Left ventricle myocardium superior (tissue), 1 donor: Measurements from ENCODE around the gene EIF3F. TPM values are rescaled to one million over a fixed set of nuclear protein-coding genes. Genes with fewer than 3 reads are reported as not detected.
A peak's percentile ranks its signal among the peaks of the same experiment; 100 is the strongest.

Source experiments
- ATAC-seq: fragments of 200-7000 bp; cut with Tn5 transposase; one replicate; pipeline ENCODE4 v1.9.1; 2020; ENCODE audit warnings: mild to moderate bottlenecking, moderate library complexity
- DNase-seq: peaks from one replicate; pipeline ENCODE4 v3.0.0-alpha.2; 2020
- intact Hi-C: fragments of 100-400 bp; cut with micrococcal nuclease; formaldehyde crosslinking; loops from one replicate; pipeline ENCODE4 v1.11.0; 2022
- long read RNA-seq: library from polyadenylated mRNA; unstranded; transcript quantifications from one replicate; pipeline ENCODE4 v2.0.0, GENCODE V29; 2021
- total RNA-seq: library from RNA; stranded (reverse); fragmentation: NEBNext Ultra II Directional; extraction: Animal tissue kit (Norgen Biotek cat#: 25700); gene quantifications from one replicate; pipeline ENCODE4 v1.2.1, GENCODE V29; 2021
- donor health status: DM: no; HTN: yes; CAD: no; lungs with severe emphysema.

EIF3F gene
- total RNA-seq, result 156 TPM
- long read RNA-seq, transcript EIF3F-201 (8 exons, 1,254 nt), result major isoform, 251 of 271 reads
- long read RNA-seq, partial matches to known transcripts, result 5 of 271 reads
- long read RNA-seq, other reads (novel, unspliced or antisense), result 11 of 271 reads

- intact Hi-C loops, result loop anchor here (10.0 kb wide), 1 partner anchor 92 kb away; no protein-coding TSS in a partner anchor
- DNase-seq (peak; percentile 86), ATAC-seq (peak; percentile 100)
Observed at GRCh38 chr11:7986768-7987559, at the start of gene EIF3F. TSS of gene EIF3F (plus strand) at chr11:7987337. CDS start at chr11:7987353, 16 bp downstream.

GRCh38 chr11:7941146-7941545, 46.0 kb upstream of the EIF3F start:
- DNase-seq, result no peak
- intact Hi-C loops, result no loop called here
- ATAC-seq, result no peak

GRCh38 chr11:7941608-7942007, 45.5 kb upstream of the EIF3F start, which contains the start of gene OR10A3:
TSS of gene OR10A3 (minus strand) at chr11:7941708. CDS start at chr11:7939520, 2,188 bp downstream.
- DNase-seq, result no peak
- ATAC-seq, result no peak
- intact Hi-C loops, result no loop called here

GRCh38 chr11:7944123-7944522, 43.0 kb upstream of the EIF3F start:
- DNase-seq, result no peak

GRCh38 chr11:7949934-7950333, 37.2 kb upstream of the EIF3F start:
- intact Hi-C loops, result no loop called here
- no peak for DNase-seq
- no peak for ATAC-seq

More at GRCh38 chr11:7944123-7944522, 43.0 kb upstream of the EIF3F start:
- ATAC-seq, result no peak
- intact Hi-C loops, result no loop called here

GRCh38 chr11:7955191-7955590, 31.9 kb upstream of the EIF3F start:
- ATAC-seq, result no peak
- intact Hi-C loops, result no loop called here

GRCh38 chr11:7964261-7964660, 22.9 kb upstream of the EIF3F start:
- intact Hi-C loops, result no loop called here
- ATAC-seq, result no peak

More at GRCh38 chr11:7955191-7955590, 31.9 kb upstream of the EIF3F start:
- no peak for DNase-seq

GRCh38 chr11:7964873-7965272, 22.3 kb upstream of the EIF3F start:
- ATAC-seq, result no peak
- intact Hi-C loops, result no loop called here
- DNase-seq, result no peak

More at GRCh38 chr11:7964261-7964660, 22.9 kb upstream of the EIF3F start:
- no peak for DNase-seq

- no peak for DNase-seq
- intact Hi-C loops, result no loop called here
- no peak for ATAC-seq
Observed at GRCh38 chr11:7965386-7965785, 21.8 kb upstream of the EIF3F start, which contains the start of gene NLRP10. TSS of gene NLRP10 (minus strand) at chr11:7965447. CDS start at chr11:7963495, 1,952 bp downstream.

- DNase-seq (no peak), ATAC-seq (no peak)
- intact Hi-C loops, result no loop called here
Observed at GRCh38 chr11:7967097-7967496, 20.0 kb upstream of the EIF3F start.

- DNase-seq, result no peak
- intact Hi-C loops, result no loop called here
- ATAC-seq, result no peak
Observed at GRCh38 chr11:7967826-7968225, 19.3 kb upstream of the EIF3F start.

GRCh38 chr11:7968686-7969085, 18.5 kb upstream of the EIF3F start:
- intact Hi-C loops, result no loop called here
- no peak for DNase-seq
- ATAC-seq, result no peak

GRCh38 chr11:7969756-7970646, 17.1 kb upstream of the EIF3F start:
- ATAC-seq (no peak), DNase-seq (no peak)
- intact Hi-C loops, result no loop called here

GRCh38 chr11:7971846-7972245, 15.3 kb upstream of the EIF3F start:
- ATAC-seq, result no peak
- DNase-seq, result no peak
- intact Hi-C loops, result no loop called here

GRCh38 chr11:7973011-7973410, 14.1 kb upstream of the EIF3F start:
- ATAC-seq, result no peak

GRCh38 chr11:7974668-7975067, 12.5 kb upstream of the EIF3F start:
- DNase-seq, result no peak
- no peak for ATAC-seq
- intact Hi-C loops, result no loop called here

More at GRCh38 chr11:7973011-7973410, 14.1 kb upstream of the EIF3F start:
- intact Hi-C loops, result no loop called here
- DNase-seq, result no peak

- intact Hi-C loops, result no loop called here
- DNase-seq (no peak), ATAC-seq (no peak)
Observed at GRCh38 chr11:7977232-7977917, 9.8 kb upstream of the EIF3F start.

GRCh38 chr11:7981619-7982157, 5.4 kb upstream of the EIF3F start:
- intact Hi-C loops, result loop anchor here (10.0 kb wide), 1 partner anchor 87 kb away; no protein-coding TSS in a partner anchor
- DNase-seq, result no peak
- no peak for ATAC-seq
